ENCODE results near the gene DHH.

GRCh38 chr12:49108958-49109404 lies 14.4 kb upstream of the DHH start:
- TF ChIP-seq, protein P1, sequence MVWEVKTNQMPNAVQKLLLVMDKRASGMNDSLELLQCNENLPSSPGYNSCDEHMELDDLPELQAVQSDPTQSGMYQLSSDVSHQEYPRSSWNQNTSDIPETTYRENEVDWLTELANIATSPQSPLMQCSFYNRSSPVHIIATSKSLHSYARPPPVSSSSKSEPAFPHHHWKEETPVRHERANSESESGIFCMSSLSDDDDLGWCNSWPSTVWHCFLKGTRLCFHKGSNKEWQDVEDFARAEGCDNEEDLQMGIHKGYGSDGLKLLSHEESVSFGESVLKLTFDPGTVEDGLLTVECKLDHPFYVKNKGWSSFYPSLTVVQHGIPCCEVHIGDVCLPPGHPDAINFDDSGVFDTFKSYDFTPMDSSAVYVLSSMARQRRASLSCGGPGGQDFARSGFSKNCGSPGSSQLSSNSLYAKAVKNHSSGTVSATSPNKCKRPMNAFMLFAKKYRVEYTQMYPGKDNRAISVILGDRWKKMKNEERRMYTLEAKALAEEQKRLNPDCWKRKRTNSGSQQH (CRISPR knock-in tag; IDR thresholded peaks at IDR 0.05) = no peak
- TF ChIP-seq SIN3A (IDR thresholded peaks at IDR 0.05; ENCODE audit: borderline replicate concordance in 2 of 2, control insufficient read depth in 1 of 2, low read depth in 2 of 2, low read length in 2 of 2) (no peak), SIRT6 (IDR thresholded peaks at IDR 0.05; ENCODE audit: low read depth, low read length) (no peak), CBX2 (IDR thresholded peaks at IDR 0.05; ENCODE audit: insufficient read depth, low read length, poor library complexity, severe bottlenecking) (no peak), FOXK1 (CRISPR knock-in tag; IDR thresholded peaks at IDR 0.05; ENCODE audit: borderline replicate concordance) (no peak)
